ENCODE results near the gene ELOVL2.

- TF ChIP-seq CTCF (conservative IDR thresholded peaks at IDR 0.05 in 1 of 2, IDR thresholded peaks at IDR 0.05 in 1 of 2; ENCODE audit: extremely low read depth in 1 of 2, insufficient read depth in 1 of 2, low read depth in 1 of 2, low read length in 2 of 2), result no peak
- TF ChIP-seq EZH2 (IDR thresholded peaks at IDR 0.05; ENCODE audit: borderline replicate concordance, low read length), result no peak
Measured at GRCh38 chr6:11027565-11028110, 16.5 kb downstream of the ELOVL2 start.

Data from mammary epithelial cell (primary cell).